ENCODE results near the gene RAB39B. TPM values are rescaled to one million over a fixed set of nuclear protein-coding genes. Genes with fewer than 3 reads are reported as not detected.
"Not testable (repeated sequence)": the region's sequence is repeated elsewhere in the genome, so short reads cannot be mapped to it uniquely, and the experiment has no call there.

RAB39B gene
- total and polyA plus RNA-seq, 8 donors, result under 0.01 to 1.5 (median 0.31) TPM; not detected in 1

DNA sequence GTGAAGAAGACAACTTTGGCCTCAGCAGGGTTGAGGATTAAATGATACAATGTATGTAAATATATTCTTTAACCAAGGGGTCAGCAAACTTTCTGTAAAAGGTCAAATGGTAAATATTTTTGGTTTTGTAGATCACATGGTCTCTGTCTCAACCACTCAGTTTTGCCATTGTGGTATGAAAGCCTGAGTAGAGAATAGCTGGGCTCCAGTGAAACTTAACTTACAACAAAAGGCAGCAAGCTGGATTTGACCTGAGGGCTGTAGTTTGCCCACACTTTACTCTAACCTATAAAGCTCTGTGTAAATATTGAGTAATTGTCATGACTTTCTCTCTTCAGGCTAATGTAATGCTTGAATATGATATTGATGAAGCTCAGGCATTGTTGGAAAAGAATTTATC, 28.4 kb downstream of the RAB39B start:
- H3K27ac ChIP-seq, result no peak overlapping the region
- intact Hi-C loops (cut with DNase I; ENCODE audit: low total_unique reads), result no loop called here

DNA sequence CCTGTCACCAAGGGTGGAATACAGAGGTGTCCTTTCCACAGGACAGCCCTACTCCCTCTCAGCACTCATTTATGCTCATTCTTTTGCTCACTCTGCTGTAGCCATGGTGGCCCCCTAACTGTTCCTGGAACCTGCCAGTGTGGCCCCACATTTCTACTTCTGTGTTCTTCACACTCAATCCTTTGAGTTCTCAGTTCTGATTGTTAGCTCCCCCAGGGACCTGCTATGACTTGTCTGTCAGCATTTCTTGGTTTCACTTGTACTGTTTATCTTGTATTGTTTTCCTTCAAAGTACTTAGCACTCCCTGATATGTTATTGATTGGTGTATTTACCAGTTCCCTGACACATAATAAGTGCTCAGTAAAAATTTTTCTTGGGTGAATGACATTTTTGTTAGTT, 33.1 kb downstream of the RAB39B start:
- H3K4me1 ChIP-seq, result no peaks in the 10 kb centered on the region
- TF ChIP-seq, protein P1, sequence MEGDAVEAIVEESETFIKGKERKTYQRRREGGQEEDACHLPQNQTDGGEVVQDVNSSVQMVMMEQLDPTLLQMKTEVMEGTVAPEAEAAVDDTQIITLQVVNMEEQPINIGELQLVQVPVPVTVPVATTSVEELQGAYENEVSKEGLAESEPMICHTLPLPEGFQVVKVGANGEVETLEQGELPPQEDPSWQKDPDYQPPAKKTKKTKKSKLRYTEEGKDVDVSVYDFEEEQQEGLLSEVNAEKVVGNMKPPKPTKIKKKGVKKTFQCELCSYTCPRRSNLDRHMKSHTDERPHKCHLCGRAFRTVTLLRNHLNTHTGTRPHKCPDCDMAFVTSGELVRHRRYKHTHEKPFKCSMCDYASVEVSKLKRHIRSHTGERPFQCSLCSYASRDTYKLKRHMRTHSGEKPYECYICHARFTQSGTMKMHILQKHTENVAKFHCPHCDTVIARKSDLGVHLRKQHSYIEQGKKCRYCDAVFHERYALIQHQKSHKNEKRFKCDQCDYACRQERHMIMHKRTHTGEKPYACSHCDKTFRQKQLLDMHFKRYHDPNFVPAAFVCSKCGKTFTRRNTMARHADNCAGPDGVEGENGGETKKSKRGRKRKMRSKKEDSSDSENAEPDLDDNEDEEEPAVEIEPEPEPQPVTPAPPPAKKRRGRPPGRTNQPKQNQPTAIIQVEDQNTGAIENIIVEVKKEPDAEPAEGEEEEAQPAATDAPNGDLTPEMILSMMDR (IDR thresholded peaks at IDR 0.05), result no peak
- TF ChIP-seq EP300 (IDR thresholded peaks at IDR 0.05) (no peak), POLR2AphosphoS5 (IDR thresholded peaks at IDR 0.05) (no peak), POLR2A (IDR thresholded peaks at IDR 0.05) (no peak)
- H3K27me3 ChIP-seq, result no peaks in the 10 kb centered on the region
- H3K27ac ChIP-seq, result no peak overlapping the region
- no peak for DNase-seq
- H3K9me3 ChIP-seq, result no peaks in the 10 kb centered on the region
- peaks cover 4 to 49% (median 39%) of the 10 kb centered on the region in 4 donors for H3K36me3 ChIP-seq
- intact Hi-C loops (cut with DNase I; ENCODE audit: low total_unique reads), result no loop called here
- no peak overlapping the region for H3K4me3 ChIP-seq

More for the DNA sequence above, 28.4 kb downstream of the RAB39B start:
- peaks cover 0 to 43% (median 39%) of the 10 kb centered on the region in 4 donors for H3K36me3 ChIP-seq
- DNase-seq, result no peak
- H3K4me3 ChIP-seq, result no peak overlapping the region
- H3K4me1 ChIP-seq, result no peaks in the 10 kb centered on the region
- TF ChIP-seq POLR2A (IDR thresholded peaks at IDR 0.05), result no peak
- TF ChIP-seq, protein P1 (IDR thresholded peaks at IDR 0.05), result no peak
- no peak for TF ChIP-seq EP300 (IDR thresholded peaks at IDR 0.05)
- no peak for TF ChIP-seq POLR2AphosphoS5 (IDR thresholded peaks at IDR 0.05)
- no peaks in the 10 kb centered on the region for H3K9me3 ChIP-seq
- H3K27me3 ChIP-seq, result no peaks in the 10 kb centered on the region

DNA sequence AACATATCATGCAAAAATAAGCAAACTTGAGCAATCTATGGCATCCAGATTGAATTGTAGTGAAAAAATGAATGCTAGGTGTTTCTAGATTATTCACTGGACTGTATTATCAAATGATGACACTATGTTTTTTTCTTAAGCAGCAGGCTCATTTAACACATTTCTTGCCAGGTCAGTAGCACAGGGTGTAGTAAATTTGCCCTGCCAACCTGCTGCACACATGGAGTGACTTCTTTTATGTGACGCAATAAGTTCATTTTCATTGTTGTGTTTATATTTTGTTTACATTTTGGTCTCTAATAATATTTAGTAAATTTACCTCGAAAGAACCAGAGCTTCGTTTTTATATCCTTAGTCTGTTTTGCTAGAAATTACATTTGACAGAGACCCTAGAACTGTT, 38.5 kb downstream of the RAB39B start:
- Histone ChIP-seq H3K4me1 (no peaks in the 10 kb centered on the region), H3K27me3 (no peaks in the 10 kb centered on the region), H3K27ac (no peak overlapping the region), H3K9me3 (no peaks in the 10 kb centered on the region), H3K36me3 (peaks cover 4 to 57% (median 44%) of the 10 kb centered on the region in 4 donors), H3K4me3 (no peak overlapping the region)
- TF ChIP-seq POLR2A (IDR thresholded peaks at IDR 0.05), result no peak
- 74 to 88% (median 84%) methylated on average over 3 of the region's 3 CpGs for WGBS, 5 donors
- intact Hi-C loops (cut with DNase I; ENCODE audit: low total_unique reads), result no loop called here
- no peak for DNase-seq

DNA sequence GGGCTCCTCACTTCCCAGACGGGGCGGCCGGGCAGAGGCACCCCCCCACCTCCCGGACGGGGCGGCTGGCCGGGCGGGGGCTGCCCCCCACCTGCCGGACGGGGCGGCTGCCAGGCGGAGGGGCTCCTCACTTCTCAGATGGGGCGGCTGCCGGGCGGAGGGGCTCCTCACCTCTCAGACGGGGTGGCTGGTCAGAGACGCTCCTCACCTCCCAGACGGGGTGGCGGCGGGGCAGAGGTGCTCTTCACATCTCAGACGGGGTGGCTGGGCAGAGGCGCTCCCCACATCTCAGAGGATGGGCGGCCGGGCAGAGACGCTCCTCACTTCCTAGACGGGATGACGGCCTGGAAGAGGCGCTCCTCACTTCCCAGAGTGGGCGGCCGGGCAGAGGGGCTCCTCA, 40.5 kb downstream of the RAB39B start:
- H3K4me3 ChIP-seq, result not testable (repeated sequence)

DNA sequence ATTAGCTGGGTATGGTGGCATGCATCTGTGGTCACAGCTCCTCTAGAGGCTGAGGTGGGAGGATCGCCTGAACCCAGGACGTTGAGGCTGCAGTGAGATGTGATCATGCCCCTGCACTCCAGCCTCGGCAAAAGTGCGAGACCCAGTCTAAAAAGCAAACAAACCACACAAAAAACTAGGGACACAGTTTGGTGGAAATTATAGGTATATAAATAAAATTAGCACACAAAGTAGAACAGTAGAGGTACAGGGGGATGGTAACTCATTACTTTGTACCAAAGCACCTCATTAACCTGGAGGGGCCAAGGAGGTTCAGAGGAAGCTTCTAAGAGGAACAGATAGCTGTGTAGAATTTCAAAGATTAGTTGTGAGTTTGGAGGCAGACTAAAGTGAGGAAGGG, 42.9 kb downstream of the RAB39B start:
- intact Hi-C loops (cut with DNase I; ENCODE audit: low total_unique reads), result no loop called here

More for the DNA sequence above, 40.5 kb downstream of the RAB39B start:
- H3K27me3 ChIP-seq; H3K27ac ChIP-seq; H3K9me3 ChIP-seq; intact Hi-C loops (cut with DNase I; ENCODE audit: low total_unique reads); H3K4me1 ChIP-seq; DNase-seq: not testable (repeated sequence)
- H3K36me3 ChIP-seq, result peaks cover 4 to 43% (median 38%) of the 10 kb centered on the region in 4 donors
- 95 to 99% (median 98%) methylated on average over 5 to 30 of the region's 30 CpGs for WGBS, 5 donors

More for the DNA sequence above, 42.9 kb downstream of the RAB39B start:
- no peak overlapping the region for H3K27ac ChIP-seq
- H3K27me3 ChIP-seq, result no peaks in the 10 kb centered on the region
- peaks cover 0 to 19% (median 15%) of the 10 kb centered on the region in 4 donors for H3K4me1 ChIP-seq
- no peak for DNase-seq
- H3K4me3 ChIP-seq, result no peak overlapping the region
- 88 to 94% (median 93%) methylated on average over 3 to 4 of the region's 4 CpGs for WGBS, 5 donors
- no peaks in the 10 kb centered on the region for H3K9me3 ChIP-seq
- H3K36me3 ChIP-seq, result peaks cover 0 to 28% (median 22%) of the 10 kb centered on the region in 4 donors
- TF ChIP-seq POLR2A (IDR thresholded peaks at IDR 0.05) (no peak), EP300 (IDR thresholded peaks at IDR 0.05) (no peak), POLR2AphosphoS5 (IDR thresholded peaks at IDR 0.05) (no peak)
- TF ChIP-seq, protein P1 (IDR thresholded peaks at IDR 0.05), result no peak

All from stomach (tissue), 9 donors.